D721Med (cell line): Measurements from ENCODE around the gene STEAP4.

Experiments
- DNase-seq: peaks from one replicate; pipeline ENCODE4 v3.0.0; 2011; ENCODE audit warnings: low spot score; ENCODE audit not compliant: insufficient read length
- FAIRE-seq: peaks from 2 replicates; lab custom pipeline; 2011; peaks lifted over from hg19 to GRCh38; lab: Jason Lieb, UNC
- CTCF ChIP-seq: IDR thresholded peaks from 2 replicates; pipeline ENCODE4 v1.5.1; 2012; ENCODE audit warnings: mild to moderate bottlenecking, control low read depth; ENCODE audit not compliant: insufficient read depth; ENCODE audit errors: missing control alignments

The STEAP4 gene

GRCh38 chr7:88315522-88315921 lies 8.8 kb upstream of the STEAP4 start:
- FAIRE-seq (no peak), DNase-seq (no peak)
- no peak for TF ChIP-seq CTCF

GRCh38 chr7:88314061-88314491 lies 7.4 kb upstream of the STEAP4 start:
- no peak for DNase-seq
- no peak for TF ChIP-seq CTCF
- no peak for FAIRE-seq

GRCh38 chr7:88312061-88312663 lies 5.5 kb upstream of the STEAP4 start:
- DNase-seq (no peak), FAIRE-seq (no peak)
- TF ChIP-seq CTCF = no peak

- DNase-seq (no peak), FAIRE-seq (no peak)
- no peak for TF ChIP-seq CTCF
These were observed 5.0 kb upstream of the STEAP4 start for GRCh38 chr7:88311675-88312036.

GRCh38 chr7:88310956-88311674 lies 4.4 kb upstream of the STEAP4 start:
- DNase-seq = no peak
- FAIRE-seq = no peak
- no peak for TF ChIP-seq CTCF

- no peak for TF ChIP-seq CTCF
- DNase-seq = no peak
- FAIRE-seq = no peak
These were observed 3.1 kb upstream of the STEAP4 start for GRCh38 chr7:88309819-88310218.

- no peak for TF ChIP-seq CTCF
- no peak for DNase-seq
- FAIRE-seq = no peak
These were observed 1.1 kb upstream of the STEAP4 start for GRCh38 chr7:88307823-88308222.
